GM12865 (cell line): ENCODE data around the gene KCNK5.

Experiments
- DNase-seq: peaks from one replicate; pipeline ENCODE4 v3.0.0; 2010; ENCODE audit warnings: low read depth
- H3K4me3 ChIP-seq: 2 replicates; pipeline ENCODE4 v1.5.1; 2011; ENCODE audit warnings: mild to moderate bottlenecking, low read depth, low read length, control low read depth
- TF ChIP-seq, protein P1 (sequence below): IDR thresholded peaks from 2 replicates; pipeline ENCODE4 v1.5.1; 2011; ENCODE audit warnings: low read length, control low read depth, low read depth, inconsistent platforms; ENCODE audit not compliant: insufficient read depth; ENCODE audit errors: missing control alignments

KCNK5 gene

GRCh38 chr6:39188571-39188970, 40.7 kb downstream of the KCNK5 start:
- no peak overlapping the region for H3K4me3 ChIP-seq
- no peak for DNase-seq
- TF ChIP-seq, protein P1, sequence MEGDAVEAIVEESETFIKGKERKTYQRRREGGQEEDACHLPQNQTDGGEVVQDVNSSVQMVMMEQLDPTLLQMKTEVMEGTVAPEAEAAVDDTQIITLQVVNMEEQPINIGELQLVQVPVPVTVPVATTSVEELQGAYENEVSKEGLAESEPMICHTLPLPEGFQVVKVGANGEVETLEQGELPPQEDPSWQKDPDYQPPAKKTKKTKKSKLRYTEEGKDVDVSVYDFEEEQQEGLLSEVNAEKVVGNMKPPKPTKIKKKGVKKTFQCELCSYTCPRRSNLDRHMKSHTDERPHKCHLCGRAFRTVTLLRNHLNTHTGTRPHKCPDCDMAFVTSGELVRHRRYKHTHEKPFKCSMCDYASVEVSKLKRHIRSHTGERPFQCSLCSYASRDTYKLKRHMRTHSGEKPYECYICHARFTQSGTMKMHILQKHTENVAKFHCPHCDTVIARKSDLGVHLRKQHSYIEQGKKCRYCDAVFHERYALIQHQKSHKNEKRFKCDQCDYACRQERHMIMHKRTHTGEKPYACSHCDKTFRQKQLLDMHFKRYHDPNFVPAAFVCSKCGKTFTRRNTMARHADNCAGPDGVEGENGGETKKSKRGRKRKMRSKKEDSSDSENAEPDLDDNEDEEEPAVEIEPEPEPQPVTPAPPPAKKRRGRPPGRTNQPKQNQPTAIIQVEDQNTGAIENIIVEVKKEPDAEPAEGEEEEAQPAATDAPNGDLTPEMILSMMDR, result no peak

DNA sequence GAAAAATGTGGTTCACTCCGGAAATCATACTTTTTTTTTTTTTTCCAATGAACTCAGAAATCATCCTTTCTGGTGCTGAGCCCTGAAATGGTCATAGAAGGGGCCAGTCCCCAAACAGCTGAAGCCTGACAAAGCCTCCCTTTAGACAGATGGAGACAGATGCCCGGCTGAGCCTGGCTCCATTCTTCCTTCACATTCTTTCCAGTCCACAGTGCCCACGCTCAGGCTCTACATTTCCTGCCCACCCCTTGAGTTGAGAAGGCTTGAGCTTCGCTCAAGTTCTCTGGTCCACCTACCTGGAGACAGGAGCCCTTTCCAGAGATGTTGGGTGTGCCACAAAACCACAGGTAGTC, 41.2 kb downstream of the KCNK5 start:
- TF ChIP-seq, protein P1, result no peak
- H3K4me3 ChIP-seq, result no peak overlapping the region
- no peak for DNase-seq

DNA sequence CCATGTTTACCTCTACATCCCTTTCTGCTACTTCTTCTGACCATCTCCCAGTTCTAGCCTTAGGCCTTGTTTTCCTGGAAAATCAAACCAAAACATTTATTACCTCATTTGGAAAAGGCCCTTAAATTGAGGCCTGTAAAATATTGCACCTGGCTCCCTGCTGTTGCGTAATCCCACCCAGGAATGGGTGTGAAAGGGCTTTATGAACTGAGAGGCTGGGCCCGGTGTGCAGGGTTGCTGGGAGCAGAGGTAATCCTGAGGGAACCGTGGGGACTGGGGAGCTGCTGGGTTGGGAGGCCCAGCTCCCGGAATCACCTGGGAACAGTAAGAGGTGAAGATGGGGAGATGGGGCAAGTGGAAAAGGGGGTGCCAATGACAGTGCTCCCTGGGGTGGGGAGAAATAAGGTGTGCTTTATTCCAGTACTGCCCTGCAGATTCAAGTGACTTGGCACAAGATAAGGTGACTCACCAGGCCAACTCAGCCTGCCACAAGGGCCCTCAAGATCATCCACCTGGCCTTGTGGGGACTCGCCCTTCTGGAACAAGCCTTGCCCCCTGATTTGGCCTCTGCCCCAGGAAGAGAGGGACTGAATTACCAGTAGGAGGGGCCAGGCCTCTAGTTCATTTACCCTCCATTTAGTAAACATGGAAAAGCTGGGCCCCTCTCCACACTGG, 44.2 kb downstream of the KCNK5 start:
- TF ChIP-seq, protein P1, result no peak
- DNase-seq, result no peak
- H3K4me3 ChIP-seq, result no peak overlapping the region

- TF ChIP-seq, protein P1, result no peak
- DNase-seq, result no peak
- no peak overlapping the region for H3K4me3 ChIP-seq
These were observed 46.7 kb downstream of the KCNK5 start for GRCh38 chr6:39182604-39183003.

DNA sequence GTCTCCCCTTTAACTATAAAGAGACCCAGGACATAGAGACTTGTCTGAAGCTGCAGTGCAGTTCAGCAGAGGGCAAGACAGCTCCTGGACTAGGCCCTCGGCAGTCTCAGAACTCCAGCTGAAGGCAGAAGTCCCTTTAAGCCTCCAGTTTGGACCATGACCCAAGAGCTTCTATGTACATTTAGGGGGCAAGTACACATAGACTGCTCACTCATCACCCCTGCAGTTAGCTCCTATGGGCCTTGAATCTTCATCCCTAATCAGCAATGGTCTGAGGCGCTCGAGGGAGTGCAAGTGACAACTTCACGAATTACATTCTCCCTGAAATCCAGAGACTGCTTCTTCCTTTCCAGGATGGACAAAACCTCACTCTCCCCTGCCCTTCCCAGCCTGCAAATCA, 47.4 kb downstream of the KCNK5 start:
- no peak for DNase-seq
- TF ChIP-seq, protein P1, result no peak
- H3K4me3 ChIP-seq, result no peak overlapping the region

GRCh38 chr6:39181333-39181732, 47.9 kb downstream of the KCNK5 start:
- TF ChIP-seq, protein P1, result no peak
- no peak overlapping the region for H3K4me3 ChIP-seq
- DNase-seq, result no peak

DNA sequence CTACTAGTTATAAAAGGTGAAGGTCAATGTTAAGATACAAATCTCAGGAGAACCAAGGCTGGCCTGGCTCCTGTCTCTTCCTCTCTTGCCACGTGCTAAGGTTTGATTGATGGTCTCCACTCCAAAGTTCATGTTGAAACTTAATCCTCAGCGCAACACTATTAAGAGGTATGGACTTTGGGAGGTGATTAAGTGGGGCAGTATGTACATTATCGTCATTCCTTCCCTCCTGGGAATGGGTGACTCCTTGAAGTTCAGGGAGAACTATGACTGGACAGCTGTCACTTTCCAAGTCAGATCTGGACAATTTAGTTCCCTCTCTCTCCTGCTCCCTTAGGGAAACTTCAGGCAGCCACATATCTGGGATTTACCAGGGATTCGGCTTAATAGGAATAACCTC, 50.5 kb downstream of the KCNK5 start:
- DNase-seq, result no peak
- TF ChIP-seq, protein P1, result no peak
- no peak overlapping the region for H3K4me3 ChIP-seq
